ENCODE measurements around the gene FAHD2A. TPM values are rescaled to one million over a fixed set of nuclear protein-coding genes. Genes with fewer than 3 reads are reported as not detected.

Gene FAHD2A
- total and polyA plus RNA-seq, 7 donors = 8.9 to 30.5 (median 19.4) TPM

DNA sequence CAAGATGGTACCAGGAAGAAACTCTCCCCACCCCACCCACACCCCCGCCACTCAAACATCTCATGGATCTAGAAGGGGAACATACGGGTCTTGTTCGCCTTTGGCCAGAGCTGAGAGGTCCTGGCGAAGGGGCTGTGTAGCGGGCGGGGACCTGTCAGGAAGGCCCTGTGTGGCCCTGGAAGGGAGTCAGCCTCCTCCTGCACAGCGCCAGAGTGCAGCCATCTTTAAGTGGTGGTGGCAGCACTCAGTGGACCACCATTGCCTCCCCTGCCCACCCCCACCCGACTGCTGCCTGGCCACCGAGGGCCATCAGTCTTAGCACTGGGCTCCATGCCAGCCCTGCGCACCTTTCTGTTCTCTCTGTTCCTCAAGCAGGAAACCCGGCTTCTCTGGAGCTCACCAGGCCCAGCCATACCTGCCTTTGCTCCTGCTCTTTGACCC, 11.6 kb upstream of the FAHD2A start:
- no peaks in the 10 kb centered on the region for H3K9me3 ChIP-seq
- DNase-seq = peak; percentile 45
- H3K36me3 ChIP-seq = no peaks in the 10 kb centered on the region
- intact Hi-C loops (cut with DNase I) = no loop called here
- H3K4me1 ChIP-seq = peaks cover 0 to 8% (median 6%) of the 10 kb centered on the region in 4 donors
- H3K27me3 ChIP-seq = peaks cover 0 to 7% (median 0%) of the 10 kb centered on the region in 3 donors
- WGBS, 2 donors = 74 to 86% methylated on average over 11 of the region's 11 CpGs
- no peak overlapping the region for H3K4me3 ChIP-seq
- no peak for TF ChIP-seq POLR2AphosphoS5 (IDR thresholded peaks at IDR 0.05)
- TF ChIP-seq, protein P1, sequence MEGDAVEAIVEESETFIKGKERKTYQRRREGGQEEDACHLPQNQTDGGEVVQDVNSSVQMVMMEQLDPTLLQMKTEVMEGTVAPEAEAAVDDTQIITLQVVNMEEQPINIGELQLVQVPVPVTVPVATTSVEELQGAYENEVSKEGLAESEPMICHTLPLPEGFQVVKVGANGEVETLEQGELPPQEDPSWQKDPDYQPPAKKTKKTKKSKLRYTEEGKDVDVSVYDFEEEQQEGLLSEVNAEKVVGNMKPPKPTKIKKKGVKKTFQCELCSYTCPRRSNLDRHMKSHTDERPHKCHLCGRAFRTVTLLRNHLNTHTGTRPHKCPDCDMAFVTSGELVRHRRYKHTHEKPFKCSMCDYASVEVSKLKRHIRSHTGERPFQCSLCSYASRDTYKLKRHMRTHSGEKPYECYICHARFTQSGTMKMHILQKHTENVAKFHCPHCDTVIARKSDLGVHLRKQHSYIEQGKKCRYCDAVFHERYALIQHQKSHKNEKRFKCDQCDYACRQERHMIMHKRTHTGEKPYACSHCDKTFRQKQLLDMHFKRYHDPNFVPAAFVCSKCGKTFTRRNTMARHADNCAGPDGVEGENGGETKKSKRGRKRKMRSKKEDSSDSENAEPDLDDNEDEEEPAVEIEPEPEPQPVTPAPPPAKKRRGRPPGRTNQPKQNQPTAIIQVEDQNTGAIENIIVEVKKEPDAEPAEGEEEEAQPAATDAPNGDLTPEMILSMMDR (IDR thresholded peaks at IDR 0.05) = no peak
- TF ChIP-seq EP300 (IDR thresholded peaks at IDR 0.05) = no peak
- TF ChIP-seq POLR2A (IDR thresholded peaks at IDR 0.05) = no peak
- no peak overlapping the region for H3K27ac ChIP-seq

DNA sequence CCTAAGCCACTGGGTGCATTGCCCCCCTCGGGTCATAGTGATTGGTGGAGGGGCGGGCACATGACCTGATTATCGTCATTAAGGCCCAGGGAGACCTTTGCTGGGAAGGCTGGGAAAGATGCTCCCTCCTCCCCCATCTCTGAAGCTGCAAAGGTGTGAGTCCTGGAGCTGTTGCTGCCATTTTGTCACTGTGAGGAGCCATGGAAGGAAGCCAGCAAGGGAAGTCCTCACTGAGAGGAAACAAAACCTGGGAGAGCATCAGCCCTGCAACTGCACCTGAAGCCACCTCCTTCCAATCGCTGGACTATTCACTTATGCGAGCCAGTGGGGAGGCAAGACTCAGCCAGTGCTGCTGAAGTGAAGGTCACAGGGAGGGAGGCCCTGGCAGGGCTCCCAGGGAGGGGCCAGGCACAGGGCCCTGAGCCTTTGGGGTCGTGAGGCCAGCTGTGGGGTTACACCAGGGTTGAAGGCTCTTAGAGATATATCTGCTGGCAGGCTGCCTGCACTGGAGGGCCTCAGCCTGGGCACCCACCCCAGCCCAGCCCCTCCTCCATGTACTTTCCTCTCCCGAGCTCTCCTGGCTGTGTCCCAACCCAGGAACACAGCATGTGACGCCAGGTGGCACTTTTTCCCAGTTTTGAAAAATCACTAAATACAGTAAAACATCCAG, 10.7 kb upstream of the FAHD2A start:
- DNase-seq = peak; percentile 50
- Histone ChIP-seq H3K4me3 (no peak overlapping the region), H3K9me3 (no peaks in the 10 kb centered on the region), H3K27me3 (peaks cover 0 to 7% (median 0%) of the 10 kb centered on the region in 3 donors), H3K4me1 (peaks cover 0 to 8% (median 6%) of the 10 kb centered on the region in 4 donors), H3K36me3 (no peaks in the 10 kb centered on the region), H3K27ac (no peak overlapping the region)
- intact Hi-C loops (cut with DNase I) = no loop called here
- no peak for TF ChIP-seq POLR2A (IDR thresholded peaks at IDR 0.05)
- TF ChIP-seq POLR2AphosphoS5 (IDR thresholded peaks at IDR 0.05) = no peak
- TF ChIP-seq, protein P1 (IDR thresholded peaks at IDR 0.05) = no peak
- no peak for TF ChIP-seq EP300 (IDR thresholded peaks at IDR 0.05)
- 45 to 68% methylated on average over 8 of the region's 8 CpGs for WGBS, 2 donors

DNA sequence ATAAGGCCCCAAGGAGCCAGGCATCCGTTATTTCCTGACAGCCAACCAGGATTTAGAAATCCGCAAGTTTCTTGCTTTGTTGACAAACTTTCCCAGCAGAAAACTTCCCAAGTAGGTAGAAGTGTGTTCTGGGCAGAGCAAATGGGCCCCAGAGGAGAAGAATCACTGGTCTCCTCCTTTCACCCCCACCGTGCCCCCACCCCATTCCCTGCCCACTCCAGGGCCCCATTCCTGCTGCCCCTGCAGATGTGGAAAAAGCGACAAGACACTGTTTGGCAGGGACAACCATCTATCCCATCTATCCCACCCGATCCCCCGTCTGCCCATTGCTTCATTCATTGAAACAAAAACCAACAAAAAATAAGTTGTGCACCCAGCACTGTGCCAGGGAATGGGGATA, 10.2 kb upstream of the FAHD2A start:
- H3K27me3 ChIP-seq = peaks cover 0 to 7% (median 0%) of the 10 kb centered on the region in 3 donors
- intact Hi-C loops (cut with DNase I) = no loop called here
- H3K4me1 ChIP-seq = peaks cover 0 to 8% (median 6%) of the 10 kb centered on the region in 4 donors
- H3K27ac ChIP-seq = no peak overlapping the region
- no peak overlapping the region for H3K4me3 ChIP-seq
- TF ChIP-seq EP300 (IDR thresholded peaks at IDR 0.05) (no peak), POLR2AphosphoS5 (IDR thresholded peaks at IDR 0.05) (no peak), POLR2A (IDR thresholded peaks at IDR 0.05) (no peak)
- TF ChIP-seq, protein P1 (IDR thresholded peaks at IDR 0.05) = no peak
- DNase-seq = peak; percentile 22
- WGBS, 2 donors = 90 to 96% methylated on average over 6 of the region's 6 CpGs
- no peaks in the 10 kb centered on the region for H3K36me3 ChIP-seq
- no peaks in the 10 kb centered on the region for H3K9me3 ChIP-seq

DNA sequence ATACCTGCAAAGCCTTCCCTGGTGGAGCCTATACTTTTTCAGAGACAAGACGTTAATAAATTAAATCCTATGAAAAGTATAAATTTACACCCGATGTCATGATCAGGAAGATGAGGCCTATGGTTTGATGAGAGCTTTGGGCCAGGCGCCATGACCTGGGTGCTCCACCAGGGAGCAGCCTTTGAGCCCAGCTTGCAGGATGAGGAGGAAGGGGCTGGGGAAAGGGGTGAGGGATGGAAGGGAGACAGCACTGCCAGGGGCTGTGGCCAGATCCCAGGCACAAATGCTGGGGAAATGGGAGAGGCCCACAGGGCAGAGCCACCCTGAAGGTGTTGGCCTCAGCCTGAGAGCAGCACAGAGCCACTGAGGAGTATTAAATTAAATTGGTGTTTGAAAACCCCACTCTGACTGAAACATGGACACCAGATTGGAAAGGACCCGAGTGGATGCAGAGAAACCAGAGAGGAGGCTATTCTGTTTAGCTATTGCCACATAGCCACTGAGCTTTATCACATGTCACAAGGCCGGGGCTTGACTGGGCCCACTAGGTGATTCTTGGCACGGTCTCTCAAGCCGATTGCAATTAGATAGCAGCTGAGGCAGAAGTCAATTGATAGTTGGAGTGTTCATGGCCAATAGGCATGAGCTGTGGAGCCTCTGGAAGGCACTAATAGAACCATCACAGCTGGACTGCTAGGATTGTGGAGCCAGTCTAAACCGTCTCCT, 9.6 kb upstream of the FAHD2A start:
- DNase-seq = peak; percentile 26
- H3K36me3 ChIP-seq = no peaks in the 10 kb centered on the region
- H3K4me1 ChIP-seq = peaks cover 0 to 8% (median 6%) of the 10 kb centered on the region in 4 donors
- no peak for TF ChIP-seq POLR2AphosphoS5 (IDR thresholded peaks at IDR 0.05)
- TF ChIP-seq POLR2A (IDR thresholded peaks at IDR 0.05) = no peak
- TF ChIP-seq EP300 (IDR thresholded peaks at IDR 0.05) = no peak
- TF ChIP-seq, protein P1 (IDR thresholded peaks at IDR 0.05) = no peak
- H3K27me3 ChIP-seq = peaks cover 0 to 7% (median 0%) of the 10 kb centered on the region in 3 donors
- H3K9me3 ChIP-seq = no peaks in the 10 kb centered on the region
- no peak overlapping the region for H3K27ac ChIP-seq
- no peak overlapping the region for H3K4me3 ChIP-seq
- WGBS, 2 donors = 92% methylated on average over 8 of the region's 8 CpGs
- intact Hi-C loops (cut with DNase I) = no loop called here
